A549 (cell line): ENCODE data around the gene OXSM. TPM values are rescaled to one million over a fixed set of nuclear protein-coding genes. Genes with fewer than 3 reads are reported as not detected.

Source experiments
- ATAC-seq, 2 experiments: fragments of 200-7000 bp in 1 of 2; fragments of >200 bp in 1 of 2; cut with Nextera tagmentation in 1 of 2; cut with Tn5 transposase in 1 of 2; 3 replicates each; pipeline versions ENCODE4 v1.8.0 to v1.9.1; 2018 to 2020; ENCODE audit warnings: mild to moderate bottlenecking in 1 of 2, moderate library complexity in 1 of 2
- CTCF ChIA-PET: fragments of 300-600 bp; sonication (Branson Sonifier 250); formaldehyde crosslinking; extraction: SDS; loops from one replicate; lab custom pipeline; 2021; ENCODE audit warnings: antibody characterized with exemption, inconsistent platforms; lab: Yijun Ruan, JAX
- POLR2A ChIA-PET: fragments of 350-600 bp; formaldehyde crosslinking; extraction: SDS; loops from one replicate; lab custom pipeline; 2021; ENCODE audit warnings: antibody characterized with exemption, inconsistent platforms; lab: Yijun Ruan, JAX
- DNase-seq, 2 experiments: peaks; one replicate each; pipeline versions ENCODE4 v3.0.0 to v3.0.0-alpha.2; 2011 to 2016; ENCODE audit warnings: low read depth in 1 of 2, low spot score in 1 of 2
- FAIRE-seq: peaks from 2 replicates; lab custom pipeline; 2011; peaks lifted over from hg19 to GRCh38; lab: Jason Lieb, UNC
- H3K27ac ChIP-seq, 2 experiments: fragments of >200 bp; sonication (Bioruptor Twin); formaldehyde crosslinking; 3 replicates each; pipeline ENCODE4 v1.5.1; 2016 to 2017
- H3K4me1 ChIP-seq: fragments of >200 bp; sonication (Bioruptor Twin); formaldehyde crosslinking; 3 replicates; pipeline ENCODE4 v1.6.1; 2016
- H3K4me2 ChIP-seq: fragments of >200 bp; sonication (Bioruptor Twin); formaldehyde crosslinking; 3 replicates; pipeline ENCODE4 v1.6.1; 2016
- H3K4me3 ChIP-seq: fragments of >200 bp; sonication (Bioruptor Twin); formaldehyde crosslinking; 3 replicates; pipeline ENCODE4 v1.5.1; 2016
- H3K9me3 ChIP-seq: fragments of >200 bp; sonication (Bioruptor Twin); formaldehyde crosslinking; 3 replicates; pipeline ENCODE4 v1.6.1; 2016
- ATOH8 ChIP-seq: fragments of 250-450 bp; sonication (Bioruptor Pico); IDR thresholded peaks from 2 replicates; pipeline ENCODE4 v1.5.0; 2020; ENCODE audit warnings: low read depth, mild to moderate bottlenecking, moderate library complexity
- CBX2 ChIP-seq: fragments of 200-600 bp; sonication (generic); IDR thresholded peaks from 2 replicates; pipeline ENCODE4 v1.6.1; 2016; ENCODE audit warnings: low read depth, mild to moderate bottlenecking, borderline replicate concordance
- CTCF ChIP-seq: fragments of >200 bp; sonication (Bioruptor Twin); formaldehyde crosslinking; IDR thresholded peaks from 3 replicates; pipeline ENCODE4 v1.5.1; 2016
- EHMT2 ChIP-seq: fragments of 200-600 bp; sonication (generic); IDR thresholded peaks from 2 replicates; pipeline ENCODE4 v1.6.1; 2016; ENCODE audit warnings: antibody characterized with exemption, low read depth, mild to moderate bottlenecking, moderate library complexity
- FOXS1 ChIP-seq: fragments of 250-450 bp; sonication (Bioruptor Pico); IDR thresholded peaks from 2 replicates; pipeline ENCODE4 v1.5.0; 2020; ENCODE audit warnings: mild to moderate bottlenecking, moderate library complexity
- JUN ChIP-seq, 2 experiments: fragments of >200 bp; sonication (Bioruptor Twin); formaldehyde crosslinking; IDR thresholded peaks; 2 replicates in 1 of 2; 3 replicates in 1 of 2; pipeline ENCODE4 v1.6.1; 2016 to 2017
- KDM5A ChIP-seq: fragments of 200-600 bp; sonication (generic); IDR thresholded peaks from 2 replicates; pipeline ENCODE4 v1.6.1; 2016; ENCODE audit warnings: antibody characterized with exemption, mild to moderate bottlenecking
- MAFK ChIP-seq: fragments of 450-650 bp; IDR thresholded peaks from 2 replicates; pipeline ENCODE4 v1.6.1; 2014; ENCODE audit not compliant: partially characterized antibody
- MAZ ChIP-seq: fragments of 150-350 bp; IDR thresholded peaks from 2 replicates; pipeline ENCODE4 v1.6.1; 2014; ENCODE audit warnings: antibody characterized with exemption, low read depth, low read length, borderline replicate concordance
- MYC ChIP-seq: IDR thresholded peaks from 2 replicates; pipeline ENCODE4 v1.6.1; 2012; ENCODE audit warnings: mild to moderate bottlenecking, inconsistent platforms, low read length, improper control_type of control experiment, borderline replicate concordance
- NPAS2 ChIP-seq: fragments of 250-450 bp; sonication (Bioruptor Pico); IDR thresholded peaks from 2 replicates; pipeline ENCODE4 v1.8.0; 2022; ENCODE audit warnings: mild to moderate bottlenecking, moderate library complexity, borderline replicate concordance
- NR3C1 ChIP-seq: fragments of >200 bp; sonication (Bioruptor Twin); formaldehyde crosslinking; IDR thresholded peaks from 3 replicates; pipeline ENCODE4 v1.6.1; 2017
- PBX3 ChIP-seq: IDR thresholded peaks from 2 replicates; pipeline ENCODE4 v1.6.1; 2012
- POLR2A ChIP-seq: IDR thresholded peaks from 2 replicates; pipeline ENCODE4 v1.6.1; 2012; ENCODE audit warnings: mild to moderate bottlenecking, low read length
- REST ChIP-seq: fragments of 200-600 bp; sonication (generic); IDR thresholded peaks from 2 replicates; pipeline ENCODE4 v1.6.1; 2016; ENCODE audit warnings: antibody characterized with exemption, mild to moderate bottlenecking, moderate library complexity
- ZC3H11A ChIP-seq: fragments of 450-650 bp; IDR thresholded peaks from 2 replicates; pipeline ENCODE4 v1.6.1; 2014; ENCODE audit warnings: antibody characterized with exemption, mild to moderate bottlenecking
- WGBS: methylation state at CpG from one replicate; pipeline ENCODE4 v1.1.6; 2017; ENCODE audit errors: missing lambda C conversion rate; 5-methylcytosine and 5-hydroxymethylcytosine counted together
- polyA plus RNA-seq, 4 experiments: library from polyadenylated mRNA; depleted of rRNA in 3 of 4; stranded (reverse); fragments of >200 nt; fragmentation: RNase III in 1 of 4; extraction: RNeasy Plus Mini Kit Qiagen cat#74134 plus additional on column Dnase treatment in 1 of 4; gene quantifications; 2 replicates in 3 of 4; 3 replicates in 1 of 4; pipeline ENCODE4 v1.2.3, GENCODE V29; 2011 to 2017

Gene OXSM
- polyA plus RNA-seq, 2 of the 4 experiments (the other 2 are of a cell fraction), result 19.1 to 43.9 TPM

- ATAC-seq (no peak), DNase-seq (no peak), FAIRE-seq (no peak)
- H3K4me3 ChIP-seq, result no peak overlapping the region
- CTCF ChIA-PET, result interaction anchor here (1.2 kb wide), 1 partner anchor 8 kb away, joined by 3 read pairs; no protein-coding TSS in a partner anchor
- peaks cover 11% of the 10 kb centered on the region for H3K9me3 ChIP-seq
- no peak for TF ChIP-seq ZC3H11A
- TF ChIP-seq ATOH8 (CRISPR knock-in tag), result no peak
- TF ChIP-seq NPAS2 (CRISPR knock-in tag), result no peak
- TF ChIP-seq JUN (IDR thresholded peaks at IDR 0.05), result no peak
- TF ChIP-seq MYC, result no peak
- no peak for TF ChIP-seq FOXS1
- TF ChIP-seq POLR2A, result no peak
- 92% methylated on average over 2 of the region's 2 CpGs for WGBS
- H3K4me2 ChIP-seq, result no peak overlapping the region
- POLR2A ChIA-PET, result no interaction called here
- H3K4me1 ChIP-seq, result no peaks in the 10 kb centered on the region; the same call in 2 of the 3 replicates
- H3K27ac ChIP-seq, result no peak overlapping the region
Measured at GRCh38 chr3:25775936-25776335, 14.0 kb upstream of the OXSM start.

- POLR2A ChIA-PET, result no interaction called here
- H3K4me1 ChIP-seq, result peaks cover 15% of the 10 kb centered on the region; the same call in 2 of the 3 replicates
- CTCF ChIA-PET, result interaction anchor here (1.0 kb wide), 1 partner anchor 187 kb away, joined by 3 read pairs; no protein-coding TSS in a partner anchor
- no peak for DNase-seq
- H3K4me3 ChIP-seq, result no peak overlapping the region
- H3K4me2 ChIP-seq, result no peak overlapping the region; the same call in 2 of the 3 replicates
- WGBS, result 90% methylated on average over 6 of the region's 6 CpGs
- no peak for FAIRE-seq
- no peak overlapping the region for H3K27ac ChIP-seq
- H3K9me3 ChIP-seq, result no peaks in the 10 kb centered on the region
- ATAC-seq, result no peak
- TF ChIP-seq CTCF (no peak), MAFK (no peak), PBX3 (no peak)
Measured at GRCh38 chr3:25780618-25781017, 9.3 kb upstream of the OXSM start.

- no peak overlapping the region for H3K4me3 ChIP-seq
- POLR2A ChIA-PET, result no interaction called here
Measured at GRCh38 chr3:25781145-25781757, 8.6 kb upstream of the OXSM start.

More at GRCh38 chr3:25781145-25781757, 8.6 kb upstream of the OXSM start:
- Histone ChIP-seq H3K4me2 (peak overlapping the region; percentile 88), H3K9me3 (no peaks in the 10 kb centered on the region), H3K27ac (no peak overlapping the region), H3K4me1 (peaks cover 15% of the 10 kb centered on the region; the same call in 2 of the 3 replicates)
- WGBS, result 91% methylated on average over 11 of the region's 11 CpGs
- FAIRE-seq (no peak), ATAC-seq (no peak), DNase-seq (no peak)
- CTCF ChIA-PET, result interaction anchor here (1.0 kb wide), 1 partner anchor 188 kb away, joined by 3 read pairs; no protein-coding TSS in a partner anchor
- TF ChIP-seq NR3C1 (no peak), EHMT2 (no peak), REST (no peak), KDM5A (no peak), MAZ (no peak), CBX2 (no peak)
